Skeletal muscle satellite cell (primary cell): Measurements from ENCODE around the gene SIX3.
A peak's percentile ranks its signal among the peaks of the same experiment; 100 is the strongest.

Experiments used
- H3K27me3 ChIP-seq: 2 replicates; pipeline ENCODE4 v1.7.0; 2013; ENCODE audit warnings: low read length; ENCODE audit not compliant: control insufficient read depth, insufficient read depth
- H3K36me3 ChIP-seq: 2 replicates; pipeline ENCODE4 v1.7.0; 2013; ENCODE audit warnings: mild to moderate bottlenecking, control low read depth, low read length; ENCODE audit not compliant: insufficient read depth
- H3K4me1 ChIP-seq: 2 replicates; pipeline ENCODE4 v1.7.0; 2013; ENCODE audit warnings: low read length; ENCODE audit not compliant: control insufficient read depth, insufficient read depth
- H3K4me2 ChIP-seq: 2 replicates; pipeline ENCODE4 v1.7.0; 2013; ENCODE audit warnings: mild to moderate bottlenecking, low read length
- H3K4me3 ChIP-seq: 2 replicates; pipeline ENCODE4 v1.7.0; 2013; ENCODE audit warnings: low read length
- H3K9ac ChIP-seq: 2 replicates; pipeline ENCODE4 v1.7.0; 2013; ENCODE audit warnings: mild to moderate bottlenecking, low read depth, low read length, moderate library complexity
- H3K9me3 ChIP-seq: replicated peaks from 2 replicates; pipeline ENCODE4 v1.7.0; 2013; ENCODE audit warnings: mild to moderate bottlenecking, control low read depth, low read length

SIX3 gene

GRCh38 chr2:44939106-44940048 lies 2.1 kb upstream of the SIX3 start:
- Histone ChIP-seq H3K4me2 (peak overlapping the region; percentile 86), H3K9me3 (no peaks in the 10 kb centered on the region), H3K36me3 (no peaks in the 10 kb centered on the region), H3K4me1 (peaks cover 20% of the 10 kb centered on the region), H3K4me3 (peak overlapping the region; percentile 60), H3K27me3 (peaks cover 87% of the 10 kb centered on the region), H3K9ac (no peak overlapping the region)

- Histone ChIP-seq H3K4me3 (no peak overlapping the region), H3K9ac (no peak overlapping the region), H3K9me3 (no peaks in the 10 kb centered on the region), H3K4me1 (peaks cover 16% of the 10 kb centered on the region), H3K36me3 (no peaks in the 10 kb centered on the region), H3K4me2 (no peak overlapping the region), H3K27me3 (peaks cover 88% of the 10 kb centered on the region)
Observed at GRCh38 chr2:44940049-44940494, 1.4 kb upstream of the SIX3 start.

- H3K27me3 ChIP-seq = peaks cover 88% of the 10 kb centered on the region
- H3K4me1 ChIP-seq = peaks cover 15% of the 10 kb centered on the region
- H3K4me3 ChIP-seq = no peak overlapping the region
Observed at GRCh38 chr2:44940732-44941464, 604 bp upstream of the SIX3 start.

GRCh38 chr2:44942304-44943030 lies 965 bp downstream of the SIX3 start:
- no peaks in the 10 kb centered on the region for H3K9me3 ChIP-seq
- H3K4me2 ChIP-seq = peak overlapping the region; percentile 80
- H3K36me3 ChIP-seq = no peaks in the 10 kb centered on the region
- H3K4me3 ChIP-seq = peak overlapping the region; percentile 65
- H3K27me3 ChIP-seq = peaks cover 86% of the 10 kb centered on the region
- peaks cover 15% of the 10 kb centered on the region for H3K4me1 ChIP-seq
- H3K9ac ChIP-seq = no peak overlapping the region

More at GRCh38 chr2:44940732-44941464, 604 bp upstream of the SIX3 start:
- Histone ChIP-seq H3K9me3 (no peaks in the 10 kb centered on the region), H3K36me3 (no peaks in the 10 kb centered on the region), H3K4me2 (peak overlapping the region; percentile 80), H3K9ac (no peak overlapping the region)

- peaks cover 15% of the 10 kb centered on the region for H3K4me1 ChIP-seq
- H3K27me3 ChIP-seq = peaks cover 82% of the 10 kb centered on the region
- H3K9ac ChIP-seq = no peak overlapping the region
- H3K36me3 ChIP-seq = no peaks in the 10 kb centered on the region
- H3K4me3 ChIP-seq = no peak overlapping the region
- H3K4me2 ChIP-seq = no peak overlapping the region
- no peaks in the 10 kb centered on the region for H3K9me3 ChIP-seq
Observed at GRCh38 chr2:44943031-44943692, 1.7 kb downstream of the SIX3 start.

GRCh38 chr2:44943693-44944101 lies 2.2 kb downstream of the SIX3 start:
- Histone ChIP-seq H3K27me3 (peaks cover 77% of the 10 kb centered on the region), H3K9ac (no peak overlapping the region), H3K4me2 (no peak overlapping the region), H3K4me3 (no peak overlapping the region), H3K9me3 (no peaks in the 10 kb centered on the region), H3K4me1 (peaks cover 11% of the 10 kb centered on the region), H3K36me3 (no peaks in the 10 kb centered on the region)

- no peaks in the 10 kb centered on the region for H3K36me3 ChIP-seq
- H3K9ac ChIP-seq = no peak overlapping the region
- peaks cover 11% of the 10 kb centered on the region for H3K4me1 ChIP-seq
- H3K27me3 ChIP-seq = peaks cover 77% of the 10 kb centered on the region
- H3K4me3 ChIP-seq = peak overlapping the region; percentile 42
- H3K4me2 ChIP-seq = peak overlapping the region; percentile 66
- H3K9me3 ChIP-seq = no peaks in the 10 kb centered on the region
Observed at GRCh38 chr2:44944102-44944951, 2.8 kb downstream of the SIX3 start.

- no peak overlapping the region for H3K9ac ChIP-seq
- no peaks in the 10 kb centered on the region for H3K9me3 ChIP-seq
- no peak overlapping the region for H3K4me3 ChIP-seq
- peak overlapping the region; percentile 66 for H3K4me2 ChIP-seq
- peaks cover 11% of the 10 kb centered on the region for H3K4me1 ChIP-seq
- H3K27me3 ChIP-seq = peaks cover 72% of the 10 kb centered on the region
- no peaks in the 10 kb centered on the region for H3K36me3 ChIP-seq
Observed at GRCh38 chr2:44944952-44945612, 3.6 kb downstream of the SIX3 start.

- peaks cover 11% of the 10 kb centered on the region for H3K4me1 ChIP-seq
Observed at GRCh38 chr2:44945676-44946371, 4.3 kb downstream of the SIX3 start.

More at GRCh38 chr2:44945676-44946371, 4.3 kb downstream of the SIX3 start:
- Histone ChIP-seq H3K4me2 (no peak overlapping the region), H3K9me3 (no peaks in the 10 kb centered on the region), H3K36me3 (no peaks in the 10 kb centered on the region), H3K27me3 (peaks cover 70% of the 10 kb centered on the region), H3K4me3 (no peak overlapping the region), H3K9ac (no peak overlapping the region)
